Suprapubic skin (tissue), 4 donors: ENCODE data around the gene ALDH9A1. TPM values are rescaled to one million over a fixed set of nuclear protein-coding genes. Genes with fewer than 3 reads are reported as not detected.
"Not testable (repeated sequence)": the region's sequence is repeated elsewhere in the genome, so short reads cannot be mapped to it uniquely, and the experiment has no call there.

Experiments
- DNase-seq, 2 donors: peaks; one replicate each; pipeline ENCODE4 v3.0.0-alpha.2; 2019; ENCODE audit warnings: low spot score in 2 of 2
- H3K27ac ChIP-seq: fragments of 200-600 bp; sonication (generic); one replicate; pipeline ENCODE4 v1.5.1; 2019
- H3K27me3 ChIP-seq: fragments of 200-600 bp; sonication (generic); one replicate; pipeline ENCODE4 v1.5.1; 2019
- H3K36me3 ChIP-seq: fragments of 200-600 bp; sonication (generic); one replicate; pipeline ENCODE4 v1.5.1; 2019
- H3K4me1 ChIP-seq: fragments of 200-600 bp; sonication (generic); one replicate; pipeline ENCODE4 v1.5.1; 2019
- H3K4me3 ChIP-seq: fragments of 200-600 bp; sonication (generic); one replicate; pipeline ENCODE4 v1.5.1; 2019; ENCODE audit warnings: mild to moderate bottlenecking
- H3K9me3 ChIP-seq: fragments of 200-600 bp; sonication (generic); one replicate; pipeline ENCODE4 v1.5.1; 2019
- EP300 ChIP-seq: sonication (generic); formaldehyde crosslinking; IDR thresholded peaks from one replicate; pipeline ENCODE4 v1.6.1; 2017; ENCODE audit warnings: antibody characterized with exemption
- POLR2A ChIP-seq, 2 donors: fragments of 450-650 bp; IDR thresholded peaks; one replicate each; pipeline ENCODE4 v1.6.1; 2017; ENCODE audit warnings: antibody characterized with exemption in 2 of 2, mild to moderate bottlenecking in 2 of 2, moderate library complexity in 2 of 2
- POLR2AphosphoS5 ChIP-seq, 3 donors: sonication (generic); formaldehyde crosslinking; IDR thresholded peaks; one replicate each; pipeline ENCODE4 v1.6.1; 2017; ENCODE audit warnings: antibody characterized with exemption in 3 of 3
- WGBS: methylation state at CpG from one replicate; pipeline ENCODE4 v1.1.5; 2018; 5-methylcytosine and 5-hydroxymethylcytosine counted together
- total RNA-seq, 4 donors: library from RNA; depleted of rRNA; stranded (reverse); fragments of >200 nt; gene quantifications; one replicate each; pipeline ENCODE4 v1.1.0, GENCODE V29; 2016
- TF ChIP-seq, protein P1 (sequence below), 2 donors: fragments of 200-600 bp in 1 of 2; fragments of 450-650 bp in 1 of 2; sonication (generic) in 1 of 2; IDR thresholded peaks; one replicate each; pipeline ENCODE4 v1.5.1; 2016 to 2019; ENCODE audit warnings: antibody characterized with exemption in 2 of 2, mild to moderate bottlenecking in 1 of 2, moderate library complexity in 1 of 2

The ALDH9A1 gene
- total RNA-seq, 4 donors from 2014 or later = 59.7 to 91.5 (median 76.9) TPM

DNA sequence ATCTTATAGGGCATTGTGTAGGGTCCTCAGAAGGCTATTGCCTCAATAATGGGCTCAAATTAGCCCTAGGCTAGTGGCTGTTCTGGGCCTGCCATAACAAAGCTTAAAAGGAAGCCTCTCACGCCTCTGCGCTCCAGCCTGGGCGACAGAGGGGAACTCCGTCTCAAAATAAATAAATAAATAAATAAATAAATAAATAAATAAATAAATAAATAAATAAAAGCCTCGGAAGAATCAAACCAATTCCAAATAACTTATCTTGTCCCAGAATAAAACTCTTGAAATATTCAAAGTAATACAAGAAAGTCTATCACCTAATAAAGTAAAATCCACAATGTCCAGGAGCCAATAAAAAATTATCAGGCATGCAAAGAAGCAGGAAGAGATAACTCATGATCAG, 14.4 kb upstream of the ALDH9A1 start:
- no peak for DNase-seq
- no peak overlapping the region for H3K4me3 ChIP-seq
- no peak for TF ChIP-seq POLR2A (IDR thresholded peaks at IDR 0.05)
- no peak for TF ChIP-seq POLR2AphosphoS5 (IDR thresholded peaks at IDR 0.05)
- TF ChIP-seq, protein P1, sequence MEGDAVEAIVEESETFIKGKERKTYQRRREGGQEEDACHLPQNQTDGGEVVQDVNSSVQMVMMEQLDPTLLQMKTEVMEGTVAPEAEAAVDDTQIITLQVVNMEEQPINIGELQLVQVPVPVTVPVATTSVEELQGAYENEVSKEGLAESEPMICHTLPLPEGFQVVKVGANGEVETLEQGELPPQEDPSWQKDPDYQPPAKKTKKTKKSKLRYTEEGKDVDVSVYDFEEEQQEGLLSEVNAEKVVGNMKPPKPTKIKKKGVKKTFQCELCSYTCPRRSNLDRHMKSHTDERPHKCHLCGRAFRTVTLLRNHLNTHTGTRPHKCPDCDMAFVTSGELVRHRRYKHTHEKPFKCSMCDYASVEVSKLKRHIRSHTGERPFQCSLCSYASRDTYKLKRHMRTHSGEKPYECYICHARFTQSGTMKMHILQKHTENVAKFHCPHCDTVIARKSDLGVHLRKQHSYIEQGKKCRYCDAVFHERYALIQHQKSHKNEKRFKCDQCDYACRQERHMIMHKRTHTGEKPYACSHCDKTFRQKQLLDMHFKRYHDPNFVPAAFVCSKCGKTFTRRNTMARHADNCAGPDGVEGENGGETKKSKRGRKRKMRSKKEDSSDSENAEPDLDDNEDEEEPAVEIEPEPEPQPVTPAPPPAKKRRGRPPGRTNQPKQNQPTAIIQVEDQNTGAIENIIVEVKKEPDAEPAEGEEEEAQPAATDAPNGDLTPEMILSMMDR (IDR thresholded peaks at IDR 0.05) = no peak
- TF ChIP-seq EP300 = no peak
- WGBS = 85% methylated on average over 5 of the region's 5 CpGs
- no peaks in the 10 kb centered on the region for H3K27me3 ChIP-seq
- no peaks in the 10 kb centered on the region for H3K36me3 ChIP-seq
- H3K27ac ChIP-seq = no peak overlapping the region
- no peaks in the 10 kb centered on the region for H3K4me1 ChIP-seq
- no peaks in the 10 kb centered on the region for H3K9me3 ChIP-seq

DNA sequence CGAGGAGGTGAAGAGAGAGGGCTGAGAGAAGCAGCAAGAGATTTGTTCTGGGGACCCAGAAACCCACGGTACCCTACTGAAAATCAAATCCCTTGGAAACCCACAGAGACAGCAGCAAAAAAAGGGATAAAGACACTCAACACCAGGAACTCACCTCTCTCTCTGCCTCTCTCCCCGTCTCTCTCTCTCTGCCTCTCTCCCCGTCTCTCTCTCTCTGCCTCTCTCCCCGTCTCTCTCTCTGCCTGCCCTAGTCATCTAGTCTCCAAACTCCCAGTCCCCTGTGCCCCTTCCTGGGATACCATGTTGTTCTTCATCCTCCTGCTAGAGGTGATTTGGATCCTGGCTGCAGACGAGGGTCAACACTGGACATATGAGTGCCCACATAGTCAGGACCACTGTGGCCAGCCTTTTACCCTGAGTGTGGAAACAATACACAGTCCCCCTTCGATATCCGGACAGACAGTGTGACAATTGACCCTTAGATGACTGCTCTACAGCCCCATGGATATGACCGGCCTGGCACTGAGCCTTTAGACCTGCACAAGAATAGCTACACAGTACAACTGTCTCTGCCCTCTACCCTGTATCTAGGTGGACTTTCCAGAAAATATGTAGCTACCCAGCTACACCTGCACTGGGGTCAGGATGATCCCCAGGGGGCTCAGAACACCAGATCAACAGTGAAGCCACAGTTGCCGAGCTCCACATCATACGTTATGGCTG, 9.8 kb upstream of the ALDH9A1 start:
- DNase-seq = no peak
- H3K36me3 ChIP-seq = no peaks in the 10 kb centered on the region
- no peaks in the 10 kb centered on the region for H3K27me3 ChIP-seq
- 74% methylated on average over 9 of the region's 11 CpGs for WGBS
- no peaks in the 10 kb centered on the region for H3K9me3 ChIP-seq
- TF ChIP-seq POLR2AphosphoS5 (IDR thresholded peaks at IDR 0.05) (no peak), POLR2A (IDR thresholded peaks at IDR 0.05) (no peak), EP300 (no peak)
- TF ChIP-seq, protein P1 (IDR thresholded peaks at IDR 0.05) = no peak
- no peak overlapping the region for H3K27ac ChIP-seq
- no peaks in the 10 kb centered on the region for H3K4me1 ChIP-seq
- H3K4me3 ChIP-seq = no peak overlapping the region

DNA sequence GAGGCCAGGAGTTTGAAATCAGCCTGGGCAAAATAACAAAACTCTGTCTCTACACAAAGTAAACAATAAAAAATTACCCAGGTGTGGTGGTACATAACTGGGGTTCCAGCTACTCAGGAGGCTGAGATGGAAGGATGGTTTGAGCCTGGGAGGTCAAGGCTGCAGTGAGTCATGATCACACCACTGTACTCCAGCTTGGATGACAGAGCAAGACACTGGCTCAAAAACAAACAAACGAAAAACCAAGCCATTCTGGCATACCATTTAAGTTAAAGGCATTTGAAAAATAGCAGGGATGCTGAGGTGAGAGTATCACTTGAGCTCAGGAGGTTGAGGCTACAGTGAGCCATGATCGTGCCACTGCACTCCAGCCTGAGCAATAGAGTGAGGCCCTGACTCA, 5.3 kb upstream of the ALDH9A1 start:
- TF ChIP-seq, protein P1 (IDR thresholded peaks at IDR 0.05) = no peak
- TF ChIP-seq POLR2AphosphoS5 (IDR thresholded peaks at IDR 0.05) (no peak), EP300 (no peak)
- H3K27ac ChIP-seq = no peak overlapping the region
- H3K36me3 ChIP-seq = no peaks in the 10 kb centered on the region
- WGBS = 87% methylated on average over 2 of the region's 2 CpGs
- H3K4me3 ChIP-seq = no peak overlapping the region
- no peak for DNase-seq
- H3K27me3 ChIP-seq = no peaks in the 10 kb centered on the region
- peaks cover 7% of the 10 kb centered on the region for H3K4me1 ChIP-seq
- H3K9me3 ChIP-seq = no peaks in the 10 kb centered on the region

DNA sequence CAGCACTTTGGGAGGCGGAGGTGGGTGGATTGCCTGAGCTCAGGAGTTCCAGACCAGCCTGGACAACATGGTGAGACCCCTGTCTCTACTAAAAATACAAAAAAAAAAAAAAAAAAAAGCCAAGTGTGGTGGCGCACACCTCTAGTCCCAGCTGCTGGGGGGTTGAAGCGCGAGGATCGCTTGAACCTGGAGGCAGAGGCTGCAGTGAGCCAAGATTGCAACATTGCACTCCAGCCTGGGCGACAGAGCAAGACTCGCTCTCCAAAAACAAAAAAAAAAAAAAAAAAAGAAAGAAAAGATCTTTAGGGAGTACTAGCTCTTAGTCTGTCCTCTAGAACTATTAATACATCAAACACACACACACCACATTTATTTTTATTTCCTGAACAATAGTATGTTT, 3.6 kb upstream of the ALDH9A1 start:
- not testable (repeated sequence) for H3K27me3 ChIP-seq, H3K27ac ChIP-seq, H3K9me3 ChIP-seq, H3K4me3 ChIP-seq, H3K36me3 ChIP-seq, DNase-seq
- H3K4me1 ChIP-seq = peaks cover 16% of the 10 kb centered on the region
- 88% methylated on average over 7 of the region's 7 CpGs for WGBS

DNA sequence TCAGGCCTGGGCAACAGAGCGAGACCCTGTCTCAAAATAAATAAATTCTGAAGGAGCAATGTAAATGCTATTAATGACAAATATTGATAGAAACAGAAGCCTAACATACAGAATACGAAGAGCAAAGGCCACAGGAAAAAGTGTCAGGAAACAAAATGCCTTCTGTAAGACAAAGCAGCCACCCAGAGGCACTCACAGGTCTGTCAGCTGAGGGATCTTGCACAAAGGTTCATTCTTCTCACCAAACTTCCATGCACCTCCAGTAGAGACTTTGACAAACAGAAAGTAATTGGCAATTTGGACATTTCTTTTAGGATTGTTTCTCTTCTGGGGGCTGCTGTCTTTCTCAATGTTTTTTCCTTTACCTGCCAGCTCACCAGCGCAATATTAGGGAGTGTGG, 1.2 kb upstream of the ALDH9A1 start:
- Histone ChIP-seq H3K27me3 (no peaks in the 10 kb centered on the region), H3K4me1 (peaks cover 37% of the 10 kb centered on the region), H3K4me3 (no peak overlapping the region), H3K27ac (no peak overlapping the region), H3K9me3 (no peaks in the 10 kb centered on the region), H3K36me3 (no peaks in the 10 kb centered on the region)
- TF ChIP-seq EP300 (no peak), POLR2AphosphoS5 (IDR thresholded peaks at IDR 0.05) (no peak), POLR2A (IDR thresholded peaks at IDR 0.05) (no peak)
- TF ChIP-seq, protein P1 (IDR thresholded peaks at IDR 0.05) = no peak
- DNase-seq = no peak
- 84% methylated on average over 3 of the region's 3 CpGs for WGBS

DNA sequence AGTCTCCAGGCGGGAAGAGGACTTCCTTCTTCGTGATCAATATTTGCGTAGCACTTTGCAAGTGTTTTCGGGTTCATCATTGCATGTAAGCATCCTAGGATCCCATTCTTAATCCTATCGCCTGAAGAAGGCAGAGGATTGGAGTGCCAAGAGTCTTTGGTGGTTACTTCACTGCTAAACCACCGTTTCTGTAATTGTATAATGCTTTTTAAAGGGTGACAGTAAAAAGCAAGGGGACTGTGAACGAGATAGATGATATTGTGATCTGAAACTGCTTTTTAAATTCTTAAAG, 345 bp upstream of the ALDH9A1 start:
- TF ChIP-seq, protein P1 (IDR thresholded peaks at IDR 0.05) = no peak
- TF ChIP-seq POLR2AphosphoS5 (IDR thresholded peaks at IDR 0.05) (no peak), POLR2A (IDR thresholded peaks at IDR 0.05) (no peak), EP300 (no peak)
- peaks cover 38% of the 10 kb centered on the region for H3K4me1 ChIP-seq
- H3K4me3 ChIP-seq = peak overlapping the region; percentile 67
- peak overlapping the region; percentile 97 for H3K27ac ChIP-seq
- 1% methylated on average over 7 of the region's 7 CpGs for WGBS
- DNase-seq = no peak
- H3K27me3 ChIP-seq = no peaks in the 10 kb centered on the region
- no peaks in the 10 kb centered on the region for H3K36me3 ChIP-seq
- no peaks in the 10 kb centered on the region for H3K9me3 ChIP-seq
